Measurements from ENCODE around the gene IRX1. TPM values are rescaled to one million over a fixed set of nuclear protein-coding genes. Genes with fewer than 3 reads are reported as not detected.

Gene IRX1
- total RNA-seq, 1 experiment from 2014 or later, result 4.1 TPM

GRCh38 chr5:3609120-3609681 is 13.6 kb downstream of the IRX1 start:
- WGBS (ENCODE audit: extremely low coverage, insufficient read length, low lambda C conversion rate), result no CpG with 5 or more reads among the region's 18 CpGs
- no peak overlapping the region for H3T11ph ChIP-seq (ENCODE audit: low read length)
- H3K27me3 Mint-ChIP-seq (ENCODE audit: low read depth), result peaks cover 45% of the 10 kb centered on the region

More at GRCh38 chr5:3609120-3609681, 13.6 kb downstream of the IRX1 start:
- H2AK5ac ChIP-seq (ENCODE audit: insufficient read length, low read length), result no peak overlapping the region
- no peak overlapping the region for H3K9ac ChIP-seq (ENCODE audit: extremely low read depth, insufficient read length, low read length)
- no peaks in the 10 kb centered on the region for H3K9me3 ChIP-seq (ENCODE audit: control insufficient read depth, low read depth, low read length)
- H3K18ac ChIP-seq (ENCODE audit: insufficient read length, low read depth, low read length), result no peak overlapping the region
- DNase-seq, result no peak
- H3K27ac Mint-ChIP-seq, result no peak overlapping the region
- H4K8ac ChIP-seq (replicated peaks; ENCODE audit: insufficient read length, low read depth, low read length), result no peak overlapping the region
- no peak overlapping the region for H4K5ac ChIP-seq (ENCODE audit: insufficient read length, low read depth, low read length)
- H4K91ac ChIP-seq (ENCODE audit: insufficient read length, low read depth, low read length), result no peak overlapping the region
- no peak overlapping the region for H3K4me2 ChIP-seq (ENCODE audit: insufficient read depth, insufficient read length, low read length)
- no peak overlapping the region for H3K14ac ChIP-seq (ENCODE audit: insufficient read depth, low read length)
- H3K23ac ChIP-seq (ENCODE audit: insufficient read length, low read depth, low read length), result no peak overlapping the region
- no peak for TF ChIP-seq CTCF (conservative IDR thresholded peaks at IDR 0.05)
- H3K56ac ChIP-seq (ENCODE audit: insufficient read length, low read depth, low read length), result no peak overlapping the region
- H3K36me3 Mint-ChIP-seq (ENCODE audit: insufficient read depth in 1 of 3, low read depth in 3 of 3), result no peaks in the 10 kb centered on the region
- H3K4me3 Mint-ChIP-seq, result no peak overlapping the region
- H3K27me3 ChIP-seq (ENCODE audit: insufficient read depth, low read length), result peaks cover 11% of the 10 kb centered on the region; the same call in 1 of the 2 replicates
- no peak overlapping the region for H2BK5ac ChIP-seq (ENCODE audit: insufficient read length, low read length)
- H3K23me2 ChIP-seq (ENCODE audit: insufficient read length, low read depth, low read length, poor library complexity, severe bottlenecking), result peaks cover 9% of the 10 kb centered on the region
- no peak overlapping the region for H2BK120ac ChIP-seq (ENCODE audit: low read depth, low read length, poor library complexity, severe bottlenecking)
- no peak overlapping the region for H2BK12ac ChIP-seq (ENCODE audit: insufficient read length, low read depth, low read length)
- no peak overlapping the region for H3K4ac ChIP-seq (ENCODE audit: low read depth, low read length)
- H3K4me1 Mint-ChIP-seq, result peaks cover 13 to 21% of the 10 kb centered on the region in 2 experiments
- H2BK15ac ChIP-seq (ENCODE audit: low read depth, low read length), result no peak overlapping the region
- no peaks in the 10 kb centered on the region for H3K4me1 ChIP-seq (ENCODE audit: insufficient read depth, low read length)
- H2AFZ ChIP-seq (ENCODE audit: low read length), result no peak overlapping the region
- no peaks in the 10 kb centered on the region; a peak in 1 of 5 replicates for H3K9me3 Mint-ChIP-seq
- no peaks in the 10 kb centered on the region for H4K20me1 ChIP-seq (ENCODE audit: control insufficient read depth, insufficient read depth, insufficient read length)
- no peak overlapping the region for H2BK20ac ChIP-seq (ENCODE audit: low read depth, low read length, poor library complexity, severe bottlenecking)
- no peaks in the 10 kb centered on the region for H3K79me2 ChIP-seq (ENCODE audit: insufficient read depth, low read length)
- H3K79me1 ChIP-seq (ENCODE audit: insufficient read depth, low read depth, low read length, poor library complexity, severe bottlenecking), result no peaks in the 10 kb centered on the region
- H3K27ac ChIP-seq (ENCODE audit: insufficient read length, low read depth, low read length), result no peak overlapping the region

Data from H9 (cell line).